Measurements from ENCODE around the gene MYO5C.
A peak's percentile ranks its signal among the peaks of the same experiment; 100 is the strongest.

The MYO5C gene

GRCh38 chr15:52281085-52282035 is 14.2 kb downstream of the MYO5C start:
- H3K27ac ChIP-seq = no peak overlapping the region
- no peak for DNase-seq (ENCODE audit: low read depth, low spot score)

DNA sequence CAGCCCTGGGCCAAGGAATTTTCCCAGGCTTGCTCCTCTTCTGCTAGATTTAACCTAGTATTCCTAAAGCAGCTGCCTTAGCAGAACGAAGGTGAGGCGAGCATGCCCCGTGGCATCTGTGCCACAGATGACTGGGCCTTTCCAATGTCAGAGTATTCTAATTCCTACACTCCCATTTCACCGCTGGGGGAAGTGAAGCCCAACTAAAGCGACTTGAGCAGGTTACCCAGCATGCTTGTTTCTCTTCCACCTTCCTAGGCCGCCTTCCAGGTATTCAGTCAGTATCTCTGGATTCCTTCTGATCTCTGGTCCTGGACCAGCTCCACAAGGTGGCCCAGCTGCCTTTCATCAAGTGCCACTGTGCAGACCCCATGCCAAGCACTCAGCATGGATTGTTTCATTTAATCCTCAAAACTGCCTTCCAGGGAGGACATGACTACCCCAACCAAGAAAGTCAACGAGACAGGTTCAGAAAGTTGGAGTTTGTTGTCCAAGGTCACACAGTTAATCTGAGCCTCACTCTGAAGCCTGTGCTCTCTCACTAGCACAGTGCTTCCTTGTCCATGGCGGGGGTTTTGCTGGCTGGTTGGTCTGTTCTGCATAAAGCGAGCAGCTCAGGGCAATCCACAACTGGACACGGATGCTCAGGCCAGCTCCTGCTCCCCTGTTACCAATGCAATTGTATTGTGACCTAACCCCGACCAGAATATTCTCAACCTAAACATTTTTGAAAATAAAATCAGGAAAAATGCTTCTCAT is 15.1 kb downstream of the MYO5C start:
- no peak for DNase-seq (ENCODE audit: low read depth, low spot score)
- H3K27ac ChIP-seq = no peak overlapping the region

DNA sequence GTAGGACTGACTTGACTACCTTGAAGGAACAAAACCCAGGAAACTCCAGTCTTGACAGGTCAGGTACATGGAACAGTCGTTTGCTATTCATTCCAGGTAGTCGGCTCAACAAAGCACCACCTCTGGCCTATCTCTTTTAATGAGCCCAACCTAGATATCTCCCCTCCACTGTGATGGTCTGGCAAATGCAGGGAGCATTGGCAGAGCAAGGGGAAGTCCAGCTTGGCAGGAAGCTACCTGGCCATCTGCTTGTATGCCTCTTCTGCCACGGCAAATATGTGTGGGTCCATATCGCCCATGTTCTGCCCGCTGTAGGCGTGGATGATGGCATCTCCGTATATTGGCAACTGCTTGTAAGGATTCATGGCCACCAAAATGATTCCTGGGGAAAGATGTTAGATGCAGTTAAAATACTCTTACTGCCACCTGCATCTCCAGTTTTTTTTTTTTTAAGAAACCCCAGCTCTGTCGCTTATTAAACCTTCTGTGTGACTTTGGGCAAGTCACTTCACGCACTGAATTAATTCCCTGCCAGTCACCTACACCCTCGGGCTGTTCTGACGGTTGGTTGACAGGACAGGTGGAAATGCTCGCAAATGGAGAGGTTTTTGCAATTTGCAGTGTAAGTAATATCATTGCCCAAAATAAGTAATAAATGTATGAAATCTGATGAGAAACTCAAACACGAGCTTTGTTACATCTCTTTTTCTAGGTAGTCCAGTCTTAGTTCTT is 16.8 kb downstream of the MYO5C start:
- DNase-seq (ENCODE audit: low read depth, low spot score) = no peak
- H3K27ac ChIP-seq = no peak overlapping the region

DNA sequence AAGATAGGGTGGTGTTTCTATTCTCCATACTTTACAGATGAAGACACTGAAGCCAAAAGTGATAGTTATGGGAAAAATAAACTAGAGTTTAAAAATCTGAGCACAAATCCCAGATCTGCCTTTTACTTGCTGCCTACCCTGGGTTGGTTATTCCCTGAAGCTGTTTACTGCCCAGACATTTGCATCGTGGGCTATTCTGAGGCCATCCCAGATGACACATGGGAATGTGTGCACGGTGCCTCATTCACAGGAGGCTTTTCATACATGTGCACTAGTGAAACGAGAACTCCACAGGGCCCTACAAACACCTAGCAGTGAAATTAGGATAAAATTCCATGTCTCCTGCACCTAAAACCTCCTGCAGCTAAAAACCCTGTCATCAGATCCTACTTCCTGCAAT is 17.5 kb downstream of the MYO5C start:
- no peak for DNase-seq (ENCODE audit: low read depth, low spot score)
- no peak overlapping the region for H3K27ac ChIP-seq

- no peak overlapping the region for H3K27ac ChIP-seq
- DNase-seq (ENCODE audit: low read depth, low spot score) = no peak
Measured at GRCh38 chr15:52277575-52277974, 18.0 kb downstream of the MYO5C start.

DNA sequence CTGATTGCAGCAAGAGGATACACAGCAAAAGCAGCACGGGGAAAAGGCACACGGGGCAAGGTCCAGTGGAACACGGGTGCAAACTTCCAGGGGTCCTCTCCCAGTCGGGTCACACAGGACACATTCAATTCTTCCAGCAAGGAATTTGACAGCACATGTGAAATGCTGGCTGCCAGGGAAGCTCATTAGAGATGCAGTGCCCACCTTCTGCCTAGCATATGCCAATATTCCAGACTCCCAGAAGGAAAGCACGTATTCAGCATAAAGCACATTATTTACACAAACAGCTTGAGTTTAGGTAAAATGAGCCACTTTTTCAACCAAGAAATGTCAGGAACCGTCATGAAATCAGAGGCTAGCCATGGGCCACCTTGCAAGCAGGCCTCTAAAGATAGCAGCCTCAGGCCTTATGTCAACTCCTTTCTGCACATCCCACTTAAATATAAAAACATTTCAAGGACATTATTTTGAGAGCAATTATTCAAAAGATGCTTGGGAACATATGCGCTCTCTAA is 19.3 kb downstream of the MYO5C start:
- H3K27ac ChIP-seq = no peak overlapping the region
- no peak for DNase-seq (ENCODE audit: low read depth, low spot score)

DNA sequence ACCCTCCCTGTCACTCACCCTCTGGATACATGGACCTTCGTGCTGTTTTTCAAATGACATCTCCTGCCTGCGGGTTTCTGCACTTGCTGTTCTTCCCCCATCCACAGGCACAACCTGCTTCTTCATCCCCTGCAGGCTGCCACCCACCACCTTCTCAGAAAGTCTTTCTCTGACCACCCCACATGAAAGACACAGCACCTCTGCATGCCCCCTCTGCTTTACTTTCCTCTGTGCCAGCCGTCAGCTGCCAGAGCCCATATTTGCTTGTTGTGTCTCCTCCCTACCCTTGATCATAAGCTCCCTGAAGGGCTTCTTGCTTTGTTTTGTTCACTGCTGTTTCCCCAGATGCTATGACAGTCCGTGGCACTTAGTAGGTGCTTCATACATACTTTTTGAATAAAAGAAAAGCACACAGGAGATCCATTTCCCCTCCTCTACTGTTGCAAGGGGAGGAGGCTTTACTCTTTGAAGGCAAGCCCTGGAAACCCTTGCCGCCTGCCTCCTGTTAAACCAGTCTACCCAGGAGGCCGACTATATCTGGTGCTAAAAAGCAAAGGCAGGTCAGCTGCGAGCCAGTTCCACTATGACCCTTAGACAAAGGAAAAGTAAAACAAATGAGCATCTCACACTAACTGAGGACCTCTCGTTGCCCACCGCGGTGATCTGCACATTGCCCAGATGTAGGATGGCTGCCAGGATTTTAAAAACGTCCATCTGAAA is 31.9 kb downstream of the MYO5C start:
- peak overlapping the region; percentile 74 for H3K27ac ChIP-seq
- no peak for DNase-seq (ENCODE audit: low read depth, low spot score)

DNA sequence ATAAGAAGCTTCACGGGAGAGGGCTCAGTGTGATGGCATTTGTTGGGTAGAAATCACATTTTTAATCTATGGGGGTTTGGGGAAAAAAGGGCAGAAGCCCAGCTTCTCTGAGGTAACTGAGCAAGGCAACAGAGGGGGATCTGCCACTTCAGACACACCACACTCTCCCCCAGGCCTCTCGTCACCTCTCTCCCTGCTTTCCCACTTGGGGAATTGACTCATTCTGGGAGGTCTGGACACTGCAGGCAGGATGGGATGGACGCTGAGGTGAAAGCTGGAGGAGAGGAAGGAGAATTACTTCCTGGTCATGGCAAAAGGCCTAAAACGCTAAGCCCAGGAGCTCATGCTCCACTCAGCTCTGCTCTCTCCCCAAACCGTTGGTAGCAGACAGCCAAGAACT is 33.2 kb downstream of the MYO5C start:
- H3K27ac ChIP-seq = peak overlapping the region; percentile 74
- no peak for DNase-seq (ENCODE audit: low read depth, low spot score)

DNA sequence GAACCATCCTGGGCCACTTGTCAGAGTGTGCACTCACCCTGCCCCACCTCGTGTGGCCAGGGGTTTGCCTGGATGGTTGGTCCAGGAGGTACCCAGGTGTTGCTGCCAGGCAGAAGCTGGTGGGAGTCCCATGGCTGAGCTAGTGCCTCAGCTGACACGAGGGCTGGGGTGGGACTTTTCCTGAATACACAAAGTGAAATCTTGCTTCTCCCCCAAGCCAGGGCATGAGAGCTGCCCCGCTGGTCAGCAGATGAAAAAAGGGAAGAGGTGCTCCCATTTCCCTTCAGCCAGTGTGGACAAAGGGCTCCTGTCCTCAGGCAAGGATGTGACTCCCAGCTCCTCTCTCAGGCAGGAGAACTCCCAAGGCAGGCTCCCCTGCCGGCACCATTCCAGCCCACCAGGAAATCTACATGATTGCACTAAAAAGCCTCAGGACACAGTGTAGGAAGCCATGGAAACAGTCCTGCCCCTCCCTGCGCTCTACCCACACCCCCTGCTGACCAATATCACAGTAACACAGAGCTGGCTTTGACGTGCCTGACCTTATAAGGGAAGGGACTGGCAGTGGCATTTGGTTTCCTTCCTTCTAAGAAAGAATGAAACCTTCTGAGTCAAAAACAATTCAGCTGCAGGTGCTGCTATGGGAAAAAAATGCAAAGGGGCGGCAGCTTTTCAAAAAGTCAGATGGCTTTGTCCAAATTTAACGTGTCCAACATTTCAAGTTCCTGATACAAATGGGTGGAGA is 33.9 kb downstream of the MYO5C start:
- H3K27ac ChIP-seq = peak overlapping the region; percentile 74
- no peak for DNase-seq (ENCODE audit: low read depth, low spot score)

- peak overlapping the region; percentile 74 for H3K27ac ChIP-seq
Measured at GRCh38 chr15:52261026-52261425, 34.6 kb downstream of the MYO5C start.

DNA sequence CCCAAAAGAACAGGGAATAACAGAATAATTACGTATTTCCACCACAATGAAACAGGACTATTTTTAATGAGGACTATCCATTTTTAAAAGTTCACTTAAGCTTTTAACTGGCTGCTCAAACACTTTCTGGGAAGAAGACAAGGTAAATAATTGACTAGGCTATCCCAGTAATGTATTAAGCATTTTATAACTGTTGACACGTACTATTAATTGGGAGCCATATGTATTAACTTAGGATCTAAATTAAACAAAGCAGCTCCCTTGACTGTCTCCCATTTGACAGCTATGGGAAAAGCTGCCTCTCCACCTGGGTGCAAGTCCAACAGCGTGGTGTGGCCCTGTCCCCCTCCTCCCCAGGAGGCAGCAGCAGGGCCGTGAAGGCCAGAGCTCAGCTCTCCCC is 36.1 kb downstream of the MYO5C start:
- H3K27ac ChIP-seq = no peak overlapping the region
- no peak for DNase-seq (ENCODE audit: low read depth, low spot score)

More at GRCh38 chr15:52261026-52261425, 34.6 kb downstream of the MYO5C start:
- DNase-seq (ENCODE audit: low read depth, low spot score) = no peak

DNA sequence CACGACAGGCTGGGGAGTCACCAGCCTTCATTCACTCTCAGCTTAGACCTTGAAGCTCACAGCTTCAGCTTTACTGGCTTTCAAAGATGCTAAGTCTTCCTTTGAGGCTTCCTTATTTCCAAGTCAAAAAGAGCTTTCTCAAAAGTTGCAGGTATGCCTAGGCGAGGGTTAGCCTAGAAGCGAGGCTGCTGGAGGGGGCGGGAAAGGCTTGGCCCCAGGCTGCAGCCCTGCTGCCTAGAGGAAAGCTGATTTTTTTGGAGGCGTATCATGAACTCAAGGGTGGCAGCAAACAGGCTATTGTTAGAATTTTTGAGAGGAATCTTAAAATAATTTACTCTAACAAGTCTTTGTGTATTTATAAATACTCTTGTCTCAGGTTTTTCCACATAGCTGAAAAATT is 37.1 kb downstream of the MYO5C start:
- no peak for DNase-seq (ENCODE audit: low read depth, low spot score)
- H3K27ac ChIP-seq = no peak overlapping the region

DNA sequence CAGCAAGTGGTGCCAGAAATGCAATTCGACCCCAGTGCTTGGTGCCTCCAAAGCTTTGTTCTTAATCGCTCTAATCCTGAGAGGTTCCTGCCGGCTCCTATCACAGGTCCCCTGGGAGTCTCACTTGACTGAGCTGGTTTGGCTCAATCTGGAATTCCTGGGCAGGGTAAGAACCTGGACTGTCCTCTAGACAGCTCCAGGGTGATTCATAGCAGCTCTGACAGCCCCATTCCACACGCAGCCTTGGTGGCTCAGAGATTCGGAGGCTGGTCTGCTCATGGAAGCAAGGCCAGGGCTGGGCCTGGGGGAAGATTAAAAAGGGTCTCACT is 37.9 kb downstream of the MYO5C start:
- DNase-seq (ENCODE audit: low read depth, low spot score) = no peak
- peak overlapping the region; percentile 5 for H3K27ac ChIP-seq

- peak overlapping the region; percentile 5 for H3K27ac ChIP-seq
- DNase-seq (ENCODE audit: low read depth, low spot score) = no peak
Measured at GRCh38 chr15:52256930-52257733, 38.5 kb downstream of the MYO5C start.

DNA sequence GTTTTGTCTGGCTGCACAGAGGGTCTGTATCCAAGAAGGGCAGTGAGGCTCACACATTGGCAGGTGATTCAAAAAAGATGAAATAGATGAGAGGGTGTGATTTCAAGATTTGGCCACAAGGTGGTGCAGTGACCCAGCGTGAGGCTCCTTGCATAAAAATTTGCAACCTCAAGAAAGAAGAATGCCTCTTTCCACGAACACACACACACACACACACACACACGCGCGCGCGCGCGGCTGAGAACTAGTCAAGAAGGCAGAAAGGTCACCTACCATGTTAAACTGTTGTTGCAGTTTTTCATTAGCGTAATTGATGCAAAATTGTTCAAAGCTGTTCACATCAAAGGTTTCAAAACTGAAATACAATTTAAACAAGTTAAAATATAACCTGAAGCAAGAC is 39.2 kb downstream of the MYO5C start:
- H3K27ac ChIP-seq = peak overlapping the region; percentile 5
- DNase-seq (ENCODE audit: low read depth, low spot score) = no peak

DNA sequence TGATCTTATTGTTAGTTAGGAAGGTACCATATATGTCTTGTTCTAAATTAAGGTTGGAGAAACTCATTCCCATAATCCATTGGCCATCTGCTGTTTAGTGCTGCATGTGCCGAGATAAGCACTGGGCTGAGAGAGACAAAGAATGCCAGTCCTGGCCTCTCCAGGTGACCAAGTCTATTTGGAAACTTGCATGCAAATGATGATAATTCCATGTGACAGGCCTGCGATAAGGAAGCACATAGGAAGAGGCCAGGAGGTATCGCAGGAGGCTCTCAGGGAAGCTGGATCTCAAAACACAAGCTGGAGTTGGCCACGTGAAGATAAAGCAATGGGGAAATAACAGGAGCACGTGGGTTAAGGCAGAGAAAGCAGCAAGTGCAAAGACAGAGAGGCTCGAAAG is 39.7 kb downstream of the MYO5C start:
- peak overlapping the region; percentile 83 for H3K27ac ChIP-seq
- no peak for DNase-seq (ENCODE audit: low read depth, low spot score)

GRCh38 chr15:52255008-52255407 is 40.6 kb downstream of the MYO5C start:
- H3K27ac ChIP-seq = peak overlapping the region; percentile 83
- DNase-seq (ENCODE audit: low read depth, low spot score) = no peak

DNA sequence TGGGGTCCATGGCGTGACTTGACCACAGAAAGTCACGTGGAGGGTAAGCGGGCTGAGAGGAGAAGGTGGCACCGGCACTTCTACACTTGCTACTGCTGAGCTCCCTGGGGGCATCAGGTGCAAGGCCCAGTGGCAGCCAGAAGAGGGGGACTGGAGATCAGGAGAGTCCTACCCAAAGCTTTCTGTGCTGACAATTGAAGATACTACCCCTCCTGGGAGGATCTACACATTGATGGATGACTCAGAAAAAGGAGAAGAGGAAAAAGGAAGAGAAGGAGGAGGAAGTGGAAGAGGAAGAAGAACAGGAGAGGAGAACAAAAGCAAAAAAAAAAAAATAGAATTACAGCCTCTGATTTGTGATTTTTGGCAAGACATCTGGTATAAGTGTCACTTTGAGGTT is 41.2 kb downstream of the MYO5C start:
- DNase-seq (ENCODE audit: low read depth, low spot score) = no peak
- H3K27ac ChIP-seq = peak overlapping the region; percentile 83
